Measurements from ENCODE around the gene TIMD4.

- no peak for TF ChIP-seq CTCF (IDR thresholded peaks at IDR 0.05)
- TF ChIP-seq POLR2A (IDR thresholded peaks at IDR 0.05): no peak
- TF ChIP-seq EP300 (IDR thresholded peaks at IDR 0.05): no peak
- TF ChIP-seq POLR2AphosphoS5 (IDR thresholded peaks at IDR 0.05): no peak
Measured at GRCh38 chr5:156893517-156893916, 69.5 kb downstream of the TIMD4 start.
